A673 (cell line): ENCODE results near the gene MCUR1. TPM values are rescaled to one million over a fixed set of nuclear protein-coding genes. Genes with fewer than 3 reads are reported as not detected.
A peak's percentile ranks its signal among the peaks of the same experiment; 100 is the strongest.

Experiments
- BruUV-seq: library from RNA; stranded (reverse); fragments of 400-500 nt; replicated peaks from 2 replicates; lab custom pipeline; 2021; lab: Mats Ljungman, UMichigan
- CTCF ChIA-PET: fragments of 300-600 bp; sonication (Branson Sonifier 250); formaldehyde crosslinking; loops from one replicate; lab custom pipeline; 2022; ENCODE audit warnings: antibody characterized with exemption; lab: Charles Lee
- POLR2A ChIA-PET: fragments of 300-600 bp; sonication (Branson Sonifier 250); formaldehyde crosslinking; loops from one replicate; lab custom pipeline; 2022; ENCODE audit warnings: antibody characterized with exemption; ENCODE audit not compliant: low non-redundant PET; lab: Charles Lee
- DNase-seq: peaks from one replicate; pipeline ENCODE4 v3.0.0-alpha.2; 2015; ENCODE audit warnings: low spot score
- H3K27ac ChIP-seq: fragments of 200-600 bp; sonication (generic); 2 replicates; pipeline ENCODE4 v1.5.1; 2016; ENCODE audit warnings: mixed run types, low read depth, mild to moderate bottlenecking, mixed read lengths, antibody characterized with exemption, low read length; ENCODE audit not compliant: poor library complexity, severe bottlenecking
- H3K27me3 ChIP-seq: fragments of 200-600 bp; sonication (generic); replicated peaks from 2 replicates; pipeline ENCODE4 v1.6.1; 2017; ENCODE audit warnings: mixed run types, low read depth, mild to moderate bottlenecking, mixed read lengths, antibody characterized with exemption, low read length; ENCODE audit not compliant: insufficient read depth, poor library complexity
- H3K36me3 ChIP-seq: fragments of 200-600 bp; sonication (generic); 2 replicates; pipeline ENCODE4 v1.6.1; 2016; ENCODE audit warnings: mixed run types, mild to moderate bottlenecking, mixed read lengths, antibody characterized with exemption, low read length; ENCODE audit not compliant: insufficient read depth, poor library complexity, severe bottlenecking
- H3K4me1 ChIP-seq: fragments of 200-600 bp; sonication (generic); 2 replicates; pipeline ENCODE4 v1.6.1; 2017; ENCODE audit warnings: mixed run types, mild to moderate bottlenecking, mixed read lengths, antibody characterized with exemption, low read length; ENCODE audit not compliant: insufficient read depth, poor library complexity, severe bottlenecking
- H3K4me3 ChIP-seq: fragments of 200-600 bp; sonication (generic); 2 replicates; pipeline ENCODE4 v1.5.1; 2016; ENCODE audit warnings: low read depth, mixed run types, mild to moderate bottlenecking, mixed read lengths, low read length; ENCODE audit not compliant: poor library complexity, severe bottlenecking
- H3K9me3 ChIP-seq: fragments of 200-600 bp; sonication (generic); 2 replicates; pipeline ENCODE4 v1.6.1; 2016; ENCODE audit warnings: mixed run types, low read depth, mild to moderate bottlenecking, mixed read lengths, antibody characterized with exemption, low read length; ENCODE audit not compliant: poor library complexity, severe bottlenecking
- CTCF ChIP-seq: fragments of 300-800, 200-600 bp; sonication (generic); conservative IDR thresholded peaks from 2 replicates; pipeline ENCODE4 v1.5.1; 2017; ENCODE audit warnings: low read depth, mild to moderate bottlenecking, antibody characterized with exemption, low read length, moderate library complexity, mixed read lengths
- EZH2 ChIP-seq: fragments of 200-600 bp; sonication (generic); IDR thresholded peaks from 2 replicates; pipeline ENCODE4 v1.6.1; 2017; ENCODE audit warnings: borderline replicate concordance, low read depth, mild to moderate bottlenecking, mixed read lengths, antibody characterized with exemption, low read length; ENCODE audit not compliant: poor library complexity, severe bottlenecking
- intact Hi-C: fragments of 100-400 bp; cut with micrococcal nuclease; formaldehyde crosslinking; loops from one replicate; pipeline ENCODE4 v1.10.0; 2022; ENCODE audit not compliant: unreplicated experiment
- total RNA-seq: library from RNA; stranded (reverse); gene quantifications from 2 replicates; pipeline ENCODE4 v1.2.3, GENCODE V29; 2021

The MCUR1 gene
- total RNA-seq, 1 experiment from 2014 or later, result 56.6 TPM

DNA sequence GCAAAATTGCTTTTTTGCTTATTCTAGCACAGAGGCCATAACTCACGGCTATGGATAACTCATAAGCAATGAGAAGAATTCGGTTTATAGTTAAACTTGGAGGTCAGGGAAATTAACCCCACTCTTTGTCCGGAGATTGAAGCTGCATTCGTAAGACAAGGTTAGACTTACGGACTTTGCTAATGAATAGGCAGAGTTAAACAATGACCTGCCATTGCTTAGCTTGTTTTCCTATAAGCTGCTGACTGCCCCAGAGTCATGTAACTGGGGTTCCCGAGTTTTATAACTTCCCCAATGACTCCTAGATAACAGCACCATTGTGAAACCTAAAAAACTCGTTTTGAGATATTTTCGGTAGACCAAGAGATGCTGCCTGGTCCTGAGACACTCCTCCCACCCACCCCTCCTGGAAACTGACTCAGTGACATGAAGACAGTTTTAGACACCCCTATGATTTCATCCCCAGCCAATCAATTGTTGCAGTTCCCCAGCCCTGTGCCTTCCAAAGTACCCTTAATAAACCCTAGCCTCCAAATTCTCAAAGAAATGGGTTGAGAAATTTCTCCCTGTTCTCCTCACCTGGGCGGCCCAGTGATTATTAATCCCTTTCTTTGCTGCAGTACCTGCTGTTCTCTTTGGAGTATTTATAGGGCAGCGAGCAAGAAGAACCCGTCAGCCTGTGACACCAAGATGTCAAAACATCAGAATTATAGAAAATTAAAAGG lies 33.1 kb upstream of the MCUR1 start:
- no peaks in the 10 kb centered on the region for H3K36me3 ChIP-seq
- no peak for DNase-seq
- POLR2A ChIA-PET, result no interaction called here
- intact Hi-C loops, result no loop called here
- TF ChIP-seq EZH2 (no peak), CTCF (no peak)
- no TSS peak for BruUV-seq
- CTCF ChIA-PET, result no interaction called here
- H3K9me3 ChIP-seq, result no peaks in the 10 kb centered on the region
- no peak overlapping the region for H3K27ac ChIP-seq
- H3K27me3 ChIP-seq, result no peaks in the 10 kb centered on the region
- no peaks in the 10 kb centered on the region for H3K4me1 ChIP-seq
- H3K4me3 ChIP-seq, result no peak overlapping the region

DNA sequence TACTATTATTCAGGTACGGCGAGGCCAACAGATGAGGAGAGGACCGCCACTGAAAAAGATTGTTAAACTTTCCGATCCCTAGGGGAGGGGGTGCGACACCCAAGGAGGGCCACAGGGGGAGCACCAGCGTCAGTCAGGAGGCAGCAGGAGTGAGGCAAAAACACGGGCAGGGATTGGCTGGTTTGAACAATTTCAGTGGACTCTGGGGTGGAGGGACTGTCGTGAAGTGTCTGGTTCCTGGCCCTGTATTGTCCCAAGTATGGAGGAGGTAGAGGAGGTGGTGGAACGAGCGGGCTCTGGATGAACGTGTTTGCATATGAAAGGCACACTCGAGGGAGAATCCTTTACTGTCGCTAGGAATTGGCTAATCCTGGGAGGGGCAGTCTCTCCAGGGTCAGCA lies 32.5 kb upstream of the MCUR1 start:
- intact Hi-C loops, result no loop called here
- ChIA-PET CTCF (no interaction called here), POLR2A (no interaction called here)
- H3K27ac ChIP-seq, result no peak overlapping the region
- H3K27me3 ChIP-seq, result no peaks in the 10 kb centered on the region
- H3K4me1 ChIP-seq, result no peaks in the 10 kb centered on the region
- BruUV-seq, result no TSS peak
- no peak for TF ChIP-seq EZH2
- peak; percentile 43; the same call in 1 of the 2 replicates for TF ChIP-seq CTCF
- no peaks in the 10 kb centered on the region for H3K36me3 ChIP-seq
- no peak overlapping the region for H3K4me3 ChIP-seq
- no peaks in the 10 kb centered on the region for H3K9me3 ChIP-seq
- peak; percentile 27 for DNase-seq

GRCh38 chr6:13841936-13842335 lies 27.6 kb upstream of the MCUR1 start:
- intact Hi-C loops, result no loop called here

More at GRCh38 chr6:13841936-13842335, 27.6 kb upstream of the MCUR1 start:
- CTCF ChIA-PET, result no interaction called here
- Histone ChIP-seq H3K4me1 (no peaks in the 10 kb centered on the region), H3K27ac (no peak overlapping the region), H3K36me3 (no peaks in the 10 kb centered on the region), H3K9me3 (no peaks in the 10 kb centered on the region), H3K4me3 (no peak overlapping the region), H3K27me3 (no peaks in the 10 kb centered on the region)
- no peak for TF ChIP-seq CTCF
- no peak for TF ChIP-seq EZH2
- no TSS peak for BruUV-seq
- no peak for DNase-seq
- POLR2A ChIA-PET, result no interaction called here
